GM19455 (cell line): ENCODE results near the gene TBL1Y.
"Not testable (repeated sequence)": the region's sequence is repeated elsewhere in the genome, so short reads cannot be mapped to it uniquely, and the experiment has no call there.

ENCODE experiments used
- ATAC-seq: cut with Tn5 transposase; IDR thresholded peaks from one replicate; pipeline ENCODE4 v1.9.1; 2021; ENCODE audit not compliant: unreplicated experiment

The TBL1Y gene

GRCh38 chrY:6910372-6911252, at the start of gene TBL1Y:
Gene TBL1Y (plus strand): TSS chrY:6910697. CDS start chrY:7025085, 114,388 bp downstream.
- no peak for ATAC-seq

- ATAC-seq: no peak
Measured at GRCh38 chrY:6894496-6894895, 16.0 kb upstream of the TBL1Y start.

GRCh38 chrY:6895236-6895635, 15.3 kb upstream of the TBL1Y start:
- ATAC-seq: no peak

GRCh38 chrY:6902116-6902515, 8.4 kb upstream of the TBL1Y start:
- not testable (repeated sequence) for ATAC-seq

- no peak for ATAC-seq
Measured at GRCh38 chrY:6907591-6907990, 2.9 kb upstream of the TBL1Y start.

- not testable (repeated sequence) for ATAC-seq
Measured at GRCh38 chrY:6908021-6908420, 2.5 kb upstream of the TBL1Y start.

GRCh38 chrY:6909118-6909521, 1.4 kb upstream of the TBL1Y start:
- no peak for ATAC-seq

- no peak for ATAC-seq
Measured at GRCh38 chrY:6909856-6910255, 641 bp upstream of the TBL1Y start.

- no peak for ATAC-seq
Measured at GRCh38 chrY:6911253-6911881, 870 bp downstream of the TBL1Y start, which contains the start of gene AMELY. Gene AMELY (minus strand): TSS chrY:6911752. CDS start chrY:6872608, 39,144 bp downstream.

- ATAC-seq: no peak
Measured at GRCh38 chrY:6913362-6913761, 2.9 kb downstream of the TBL1Y start.

GRCh38 chrY:6921061-6921460, 10.6 kb downstream of the TBL1Y start:
- ATAC-seq: no peak

- ATAC-seq: no peak
Measured at GRCh38 chrY:6928265-6928664, 17.8 kb downstream of the TBL1Y start.

GRCh38 chrY:6929237-6929636, 18.7 kb downstream of the TBL1Y start:
- no peak for ATAC-seq

GRCh38 chrY:6931779-6932396, 21.4 kb downstream of the TBL1Y start:
- ATAC-seq: no peak

- no peak for ATAC-seq
Measured at GRCh38 chrY:6935497-6935896, 25.0 kb downstream of the TBL1Y start.

GRCh38 chrY:6947695-6948094, 37.2 kb downstream of the TBL1Y start:
- ATAC-seq: no peak

- no peak for ATAC-seq
Measured at GRCh38 chrY:6948378-6948777, 37.9 kb downstream of the TBL1Y start.

- ATAC-seq: no peak
Measured at GRCh38 chrY:6949947-6950346, 39.5 kb downstream of the TBL1Y start.

GRCh38 chrY:6964732-6965131, 54.2 kb downstream of the TBL1Y start:
- ATAC-seq: no peak

GRCh38 chrY:6966521-6966920, 56.0 kb downstream of the TBL1Y start:
- no peak for ATAC-seq

- no peak for ATAC-seq
Measured at GRCh38 chrY:6967736-6968135, 57.2 kb downstream of the TBL1Y start.

GRCh38 chrY:6968191-6968590, 57.7 kb downstream of the TBL1Y start:
- ATAC-seq: no peak
